ELR (cell line): ENCODE measurements around the gene TADA1.

Experiments used
- DNase-seq: peaks from one replicate; pipeline ENCODE4 v3.0.0-alpha.2; 2015; ENCODE audit warnings: low read depth

The TADA1 gene, protein sequence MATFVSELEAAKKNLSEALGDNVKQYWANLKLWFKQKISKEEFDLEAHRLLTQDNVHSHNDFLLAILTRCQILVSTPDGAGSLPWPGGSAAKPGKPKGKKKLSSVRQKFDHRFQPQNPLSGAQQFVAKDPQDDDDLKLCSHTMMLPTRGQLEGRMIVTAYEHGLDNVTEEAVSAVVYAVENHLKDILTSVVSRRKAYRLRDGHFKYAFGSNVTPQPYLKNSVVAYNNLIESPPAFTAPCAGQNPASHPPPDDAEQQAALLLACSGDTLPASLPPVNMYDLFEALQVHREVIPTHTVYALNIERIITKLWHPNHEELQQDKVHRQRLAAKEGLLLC

DNA sequence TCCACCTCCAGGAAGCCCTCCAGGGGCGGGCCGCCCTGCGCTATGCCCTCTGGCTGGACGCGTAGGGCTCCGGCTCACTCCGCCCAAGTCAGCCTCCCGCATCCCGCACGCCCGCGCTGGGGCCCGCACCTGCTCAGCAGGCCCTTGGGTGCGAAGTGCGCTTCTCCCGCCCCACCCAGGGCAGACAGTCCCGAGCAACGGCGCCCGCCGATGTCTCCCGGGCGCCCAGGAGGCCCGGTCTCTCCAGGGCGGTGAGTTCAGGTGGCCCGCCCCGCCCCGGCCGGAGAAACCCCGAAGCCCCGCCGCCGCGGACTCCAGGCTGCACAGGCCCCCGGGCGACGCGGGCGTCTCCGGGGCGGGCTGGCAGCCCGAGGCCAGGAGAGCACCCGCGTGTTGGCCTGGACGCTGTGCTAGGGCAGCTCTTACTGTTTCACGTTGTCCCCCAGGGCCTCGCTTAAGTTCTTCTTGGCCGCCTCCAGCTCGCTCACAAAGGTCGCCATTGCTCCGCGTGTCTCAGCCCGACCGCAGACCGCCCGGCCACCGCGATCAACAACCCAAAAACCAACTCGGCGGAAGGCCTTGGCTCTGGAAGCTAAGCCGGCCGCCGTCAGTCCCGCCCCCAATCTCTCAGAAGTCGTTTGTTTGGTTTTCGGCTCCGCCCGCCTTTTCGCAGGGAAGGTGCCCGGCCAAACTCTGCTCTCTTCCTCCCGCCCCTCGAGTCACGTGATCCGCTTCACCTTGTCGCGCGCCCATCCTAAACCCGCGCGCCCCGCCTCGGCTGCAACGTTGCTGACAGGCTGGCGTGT lies at the start of gene TADA1:
Gene TADA1 (minus strand): TSS at position 531 of the 806 bp plus-strand sequence. CDS start 31 bp downstream, at position 500.
- DNase-seq = peak; percentile 98

DNA sequence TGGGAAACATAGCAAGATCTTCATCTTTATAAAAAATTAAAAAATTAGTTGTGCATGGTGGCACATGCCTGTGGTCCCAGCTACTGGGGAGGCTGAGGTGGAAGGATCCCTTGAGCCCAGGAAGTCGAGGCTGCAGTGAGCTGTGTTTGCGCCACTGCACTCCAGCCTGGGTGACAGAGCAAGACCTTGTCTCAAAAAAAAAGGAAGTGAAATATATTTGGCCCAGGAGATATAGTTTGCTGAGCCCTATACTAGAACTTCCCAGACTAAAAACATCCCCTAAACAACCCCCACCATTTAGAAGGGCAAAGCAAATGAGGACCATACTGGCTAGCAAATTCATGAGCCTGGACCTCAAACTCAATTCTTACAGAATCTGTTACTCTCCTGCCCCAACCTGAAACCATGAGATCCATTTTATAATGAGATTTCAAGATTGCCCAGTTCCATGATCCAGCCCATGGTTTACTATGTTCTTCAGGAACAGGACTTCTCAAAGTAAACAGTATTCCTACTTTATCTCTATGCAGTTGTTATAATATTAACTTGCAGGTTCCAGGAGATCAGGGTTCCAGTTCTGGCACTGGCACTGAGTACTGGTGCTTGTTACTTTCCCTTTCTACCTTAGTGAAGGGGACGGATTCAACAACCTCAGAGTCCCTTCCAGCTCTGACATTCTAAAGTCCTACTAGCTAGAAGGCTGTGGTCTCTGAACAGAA lies 48.9 kb upstream of the TADA1 start:
- no peak for DNase-seq

DNA sequence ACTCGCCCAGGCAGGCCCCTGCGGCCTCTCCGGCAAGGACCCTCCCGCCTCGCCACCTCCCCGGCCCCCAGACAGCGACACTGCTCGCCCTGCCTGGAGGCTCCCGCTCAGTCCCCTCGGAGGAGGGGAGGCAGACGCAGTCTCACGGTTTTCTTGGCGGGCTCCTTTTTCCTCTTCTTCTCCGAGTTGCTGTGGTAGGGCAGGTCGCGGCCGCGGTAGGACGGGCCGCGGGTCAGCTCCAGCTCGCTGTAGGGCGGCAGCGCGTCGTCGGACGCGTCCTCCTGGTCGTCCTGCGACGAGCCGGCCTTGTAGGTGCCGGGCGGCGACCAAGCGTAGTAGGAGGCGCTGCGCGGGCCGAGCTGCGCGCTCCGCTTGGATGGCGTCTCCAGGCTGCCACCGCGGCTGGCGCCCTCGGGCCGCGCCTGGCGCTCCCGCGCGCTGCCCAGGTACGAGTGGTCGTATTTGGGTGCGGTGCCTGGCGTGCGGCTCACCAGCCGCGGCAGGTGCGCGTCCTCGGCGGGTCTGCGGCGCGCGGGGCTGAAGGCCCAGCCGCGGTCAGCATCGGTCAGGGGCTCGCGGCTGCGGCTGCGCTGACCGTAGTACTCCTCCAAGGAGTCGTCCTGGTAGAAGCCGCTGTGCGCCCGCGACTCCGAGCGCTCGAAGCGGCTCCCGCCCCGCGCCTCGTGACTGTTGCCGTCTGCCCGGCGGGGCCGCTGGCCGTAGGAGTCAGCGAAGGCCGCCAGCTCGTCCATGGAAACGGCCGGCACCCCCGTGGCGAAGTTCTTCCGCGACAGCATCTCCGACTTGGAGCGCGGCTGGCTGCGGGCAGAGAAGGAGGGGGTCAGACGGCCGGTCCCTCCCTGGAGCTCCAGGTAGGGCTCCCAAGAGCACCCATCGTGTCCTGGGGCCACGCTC lies 44.8 kb upstream of the TADA1 start:
- no peak for DNase-seq

DNA sequence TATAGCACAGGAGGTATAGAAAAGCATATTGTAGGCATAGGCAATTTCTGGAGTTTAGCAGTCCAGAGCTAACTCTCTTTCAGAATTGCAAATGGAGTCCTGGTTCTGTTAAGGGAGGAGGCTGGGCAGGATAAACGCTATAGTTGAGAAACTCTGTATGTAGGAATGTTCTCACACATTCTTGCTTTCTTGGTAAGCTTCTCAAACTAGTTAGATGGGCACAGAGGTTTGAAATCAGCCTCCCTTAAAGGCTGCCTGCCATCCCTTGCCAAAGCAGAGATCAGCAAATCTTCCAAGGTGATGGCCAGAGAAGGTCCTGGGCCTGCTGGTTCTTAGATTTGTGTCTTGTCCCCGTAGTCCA lies 42.9 kb upstream of the TADA1 start:
- DNase-seq = no peak

DNA sequence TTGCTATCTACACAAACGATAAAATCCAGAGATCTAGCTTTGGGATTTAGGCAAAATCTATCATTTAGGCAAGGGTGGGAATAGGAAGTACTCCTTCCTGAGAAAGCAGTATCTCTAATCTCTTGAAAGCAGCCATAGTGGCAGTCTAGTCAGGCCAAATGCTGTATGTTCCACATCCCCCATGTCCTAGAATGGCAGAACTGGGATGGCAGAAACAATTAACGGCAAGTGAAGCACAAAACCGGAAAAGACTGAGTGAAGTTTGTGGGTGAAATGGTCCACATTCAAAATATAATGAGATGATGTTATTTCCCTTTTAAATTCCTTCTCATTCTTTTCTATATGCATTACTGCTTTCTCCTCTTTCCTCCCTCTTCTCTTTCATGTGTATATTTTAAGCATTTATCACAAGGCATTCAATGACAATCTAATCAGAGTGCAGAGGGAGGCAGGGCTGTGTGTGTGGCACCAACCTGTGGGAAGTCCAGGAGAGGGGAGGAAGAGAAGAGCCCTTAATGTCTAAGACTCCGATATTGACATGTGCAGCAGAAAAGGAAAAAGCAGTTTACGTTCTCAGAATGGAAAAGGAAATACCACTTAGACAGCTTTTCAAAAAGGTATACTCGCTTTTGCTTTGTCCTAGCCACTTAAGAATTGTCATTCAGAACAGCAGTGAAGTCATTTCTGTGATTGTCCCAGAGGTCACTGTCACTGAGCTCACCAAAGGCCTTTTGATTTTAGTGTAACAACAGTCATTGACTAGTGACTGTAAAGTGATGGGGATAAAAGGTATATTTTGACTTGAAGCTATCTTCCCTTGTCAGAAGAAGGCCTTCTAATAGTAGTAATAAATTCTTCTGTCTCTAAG lies 42.3 kb upstream of the TADA1 start:
- no peak for DNase-seq

DNA sequence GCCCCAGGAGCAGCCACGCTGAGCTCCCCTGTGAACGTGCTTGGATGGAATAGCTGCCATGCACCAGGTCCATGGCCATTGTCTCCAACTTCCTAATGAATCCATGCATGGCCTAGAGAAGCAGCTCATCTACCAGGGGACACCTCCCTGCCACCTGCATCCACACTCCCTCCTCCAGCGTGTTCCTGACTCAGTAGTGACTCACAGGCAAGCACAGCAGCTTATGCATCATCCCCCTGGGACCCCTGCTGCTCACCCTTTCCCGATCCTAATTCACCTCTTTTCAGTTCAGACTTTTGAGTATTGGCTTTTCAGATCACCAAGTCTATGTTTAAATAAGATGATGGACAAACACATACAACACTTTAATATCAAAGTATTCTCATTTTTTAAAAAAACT lies 39.9 kb upstream of the TADA1 start:
- DNase-seq = peak; percentile 71

DNA sequence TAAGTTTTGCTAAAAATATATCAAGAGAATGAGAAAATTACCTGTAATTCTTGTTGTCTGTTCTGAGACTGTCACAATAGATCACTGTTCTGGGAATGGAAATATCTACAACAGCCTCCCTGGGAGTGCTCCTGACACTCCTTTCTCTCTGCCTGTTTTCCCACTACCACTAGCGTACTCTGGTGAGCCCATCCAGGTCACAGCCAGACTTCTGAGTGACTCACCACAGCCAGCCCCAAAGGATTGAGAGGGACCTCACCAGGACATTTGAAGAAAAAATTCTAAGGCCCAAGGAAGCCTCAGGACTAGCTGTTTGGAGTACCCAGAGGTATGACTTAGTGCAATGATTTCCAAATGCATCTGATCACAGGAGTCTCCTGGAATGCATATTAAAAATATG lies 39.0 kb upstream of the TADA1 start:
- DNase-seq = no peak

DNA sequence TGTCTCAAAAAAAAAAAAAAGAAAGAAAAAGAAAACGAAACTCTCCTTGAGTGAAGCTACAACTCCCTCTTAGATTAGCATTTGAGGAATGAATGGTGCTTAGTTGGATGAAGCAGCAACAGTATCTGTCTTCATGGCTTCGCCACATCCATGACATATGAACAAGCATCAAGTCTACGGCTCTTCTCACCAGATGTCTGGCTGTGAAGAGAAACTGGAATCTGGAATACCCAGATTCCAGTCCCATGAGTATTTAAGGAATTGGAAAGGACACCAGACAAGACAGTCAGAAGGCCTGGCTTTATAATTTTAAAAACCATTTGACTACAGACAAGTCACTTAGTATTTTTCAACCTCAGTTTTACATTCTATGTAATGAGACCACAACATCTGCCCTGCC lies 38.0 kb upstream of the TADA1 start:
- DNase-seq = no peak

DNA sequence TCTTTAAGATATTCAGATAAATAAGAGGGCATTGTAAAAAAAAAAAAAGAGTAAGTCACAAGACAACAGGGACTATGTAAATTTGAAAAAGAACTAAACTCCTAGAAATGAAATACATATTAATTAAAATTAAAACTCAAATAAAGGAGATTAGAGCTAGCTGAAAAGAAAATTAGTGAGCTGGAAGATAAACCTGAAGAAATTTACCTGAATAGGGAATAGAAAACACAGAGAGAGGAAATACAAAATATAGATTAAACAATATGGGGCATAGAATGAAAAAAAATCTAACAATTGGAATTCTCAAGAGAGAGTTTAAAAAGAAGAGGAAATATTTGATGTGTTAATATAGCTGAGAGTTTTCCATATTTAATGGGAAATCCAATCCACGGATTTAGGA lies 35.6 kb upstream of the TADA1 start:
- DNase-seq = no peak

DNA sequence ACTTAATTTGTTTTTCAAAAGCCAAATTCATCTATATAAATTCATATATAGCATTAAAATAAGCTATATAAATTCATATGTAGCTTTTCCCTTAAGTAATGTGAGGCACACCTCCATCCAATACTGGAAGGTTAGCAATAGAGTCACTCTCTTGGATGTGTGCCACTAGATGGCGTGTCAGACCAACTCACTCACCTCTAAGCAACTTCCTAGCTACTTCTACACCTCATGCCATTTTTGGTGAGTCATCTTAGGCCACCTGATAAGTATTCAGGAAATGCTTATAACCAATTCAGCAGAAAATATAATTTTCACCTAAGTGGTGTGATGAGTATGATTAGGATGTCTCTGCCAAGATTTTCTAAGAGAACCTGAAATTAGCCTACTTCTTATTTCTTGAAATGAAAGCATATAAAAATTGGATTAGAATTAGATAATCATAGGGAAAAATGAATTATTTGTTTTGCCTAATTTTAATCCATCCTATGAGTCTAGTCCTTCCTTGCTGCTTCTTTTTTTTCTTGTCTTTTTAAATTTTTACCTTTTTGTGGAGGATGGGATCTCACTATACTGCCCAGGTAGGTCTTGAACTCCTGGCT lies 34.4 kb upstream of the TADA1 start:
- DNase-seq = peak; percentile 89

DNA sequence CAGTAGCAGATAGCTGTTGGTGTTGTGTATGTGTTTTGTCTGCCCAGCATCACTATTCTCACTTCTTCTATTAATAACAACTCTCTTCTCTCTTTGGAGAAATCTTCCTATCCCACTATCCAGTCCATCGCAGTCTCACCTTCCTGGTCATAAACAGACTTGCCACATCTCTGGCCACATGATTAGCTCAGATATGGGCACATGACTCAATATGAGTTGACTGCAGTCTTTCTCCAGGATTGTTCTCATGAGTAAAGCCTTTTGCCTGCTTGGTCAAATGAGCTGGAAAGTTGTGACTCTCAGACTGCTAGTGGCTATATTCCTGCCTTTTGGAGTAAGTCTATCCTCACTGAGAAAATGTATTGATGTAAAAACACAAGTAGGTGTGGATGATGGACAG lies 32.9 kb upstream of the TADA1 start:
- DNase-seq = peak; percentile 41

DNA sequence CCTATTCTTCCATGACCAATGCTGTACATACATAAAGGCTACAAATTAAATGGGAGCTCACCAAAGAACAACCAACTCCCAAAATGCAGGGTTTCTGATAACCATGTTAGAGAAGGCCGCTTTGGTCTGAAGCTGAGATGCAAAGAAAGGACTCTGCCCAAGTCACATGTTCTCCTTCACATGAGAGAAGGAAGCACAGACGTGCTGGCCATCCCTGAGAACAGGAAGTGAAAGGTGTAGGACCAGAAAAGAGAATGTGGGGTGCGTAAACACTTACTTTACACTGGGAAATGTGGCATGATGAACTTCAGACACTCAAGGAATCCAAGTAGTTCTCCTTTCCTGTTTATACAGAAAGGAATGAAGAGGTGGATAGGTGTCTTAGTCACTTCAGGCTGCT lies 31.7 kb upstream of the TADA1 start:
- DNase-seq = no peak

DNA sequence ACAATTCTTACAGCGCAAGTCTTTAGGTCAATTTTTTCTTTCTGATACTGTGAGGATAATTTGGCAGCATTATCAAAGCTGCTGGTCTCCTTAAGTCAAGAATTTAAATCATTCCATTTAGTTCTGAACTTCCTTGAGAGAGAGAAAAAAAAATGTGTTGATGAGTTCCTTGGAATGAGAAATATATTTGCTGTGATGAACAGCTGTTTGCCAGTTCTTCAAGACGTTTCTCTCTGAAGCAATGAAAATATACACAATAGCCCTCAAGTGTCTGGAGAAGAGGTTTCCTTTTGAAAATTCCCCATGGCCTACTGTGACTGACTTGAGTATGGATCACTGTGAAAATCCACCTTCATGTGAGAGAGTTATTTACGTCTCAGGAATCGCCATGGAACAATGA lies 31.0 kb upstream of the TADA1 start:
- DNase-seq = no peak

DNA sequence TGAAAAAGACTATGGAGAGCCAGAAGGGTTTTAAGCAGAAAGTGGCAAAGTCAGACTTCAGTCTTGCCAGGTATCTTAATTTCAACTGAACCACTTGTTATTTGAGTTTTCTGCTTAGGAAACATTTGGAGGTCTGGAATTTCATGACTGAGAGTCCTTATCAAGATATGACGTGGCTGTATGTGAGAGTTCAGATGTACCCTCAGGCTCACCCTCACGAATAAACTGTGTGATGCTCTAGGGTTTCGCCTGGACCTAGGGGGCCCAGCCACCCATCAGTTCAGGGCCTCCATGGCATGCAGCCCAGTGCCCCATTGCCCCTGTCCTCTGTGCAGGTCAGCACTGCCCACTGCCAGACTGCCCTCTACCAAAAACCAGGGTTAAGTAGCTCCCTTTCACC lies 30.6 kb upstream of the TADA1 start:
- peak; percentile 11 for DNase-seq

DNA sequence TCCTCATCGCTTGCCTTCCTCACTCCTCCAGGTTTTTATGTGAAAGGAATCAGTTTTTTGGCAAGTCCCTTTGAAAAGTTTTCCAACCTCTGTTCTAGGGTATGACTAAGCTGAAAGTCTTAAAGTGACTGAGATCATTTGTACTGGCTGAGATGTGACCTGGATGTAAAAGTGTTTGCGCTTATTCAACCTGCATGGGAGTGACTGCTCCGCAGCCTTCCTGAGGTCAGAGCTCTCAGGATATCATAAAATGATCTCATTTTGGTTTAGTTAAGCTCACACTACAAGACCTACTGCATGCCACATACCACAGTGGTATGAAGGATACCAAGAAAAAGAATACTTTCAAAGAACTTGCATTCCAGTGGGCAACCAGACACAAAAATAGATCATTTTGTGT lies 29.8 kb upstream of the TADA1 start:
- DNase-seq = peak; percentile 55

DNA sequence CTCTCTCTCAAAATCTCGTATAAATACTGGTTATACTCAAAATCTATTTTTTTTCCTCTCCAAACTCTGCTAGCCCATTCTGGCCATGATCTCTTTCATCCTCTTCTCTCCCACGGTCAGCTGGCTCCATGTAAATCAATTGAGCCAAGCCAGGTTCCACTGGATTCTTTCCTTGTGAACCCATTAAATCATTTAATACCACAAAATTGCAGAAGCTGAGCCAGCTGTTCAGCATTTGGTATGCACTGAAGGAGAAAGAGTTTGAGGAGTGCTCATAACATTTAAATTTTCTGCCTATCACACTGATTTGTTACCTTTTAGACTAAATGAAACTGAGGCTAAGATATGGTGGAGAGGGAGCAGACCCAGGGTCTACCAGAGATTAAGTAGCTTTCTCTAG lies 29.1 kb upstream of the TADA1 start:
- no peak for DNase-seq

DNA sequence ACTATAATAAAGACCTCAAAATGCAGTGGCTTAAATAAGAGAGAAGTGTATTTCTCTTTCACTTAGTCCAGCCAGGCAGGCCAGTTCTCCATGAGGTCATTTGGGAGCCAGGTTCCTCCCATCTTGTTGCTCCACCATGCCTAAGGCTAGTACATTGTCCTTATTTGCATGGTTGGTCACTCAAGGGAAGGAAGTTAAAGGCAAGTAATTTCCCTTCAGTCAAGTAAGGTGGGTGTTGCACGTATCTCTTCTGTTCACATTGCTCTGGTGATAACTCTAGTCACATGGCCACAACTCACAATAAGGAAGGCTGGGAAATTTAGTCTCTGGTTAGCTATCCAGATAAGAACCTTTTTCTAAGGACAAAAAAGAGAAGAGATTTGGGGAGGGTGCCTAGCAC lies 27.2 kb upstream of the TADA1 start:
- DNase-seq = no peak

DNA sequence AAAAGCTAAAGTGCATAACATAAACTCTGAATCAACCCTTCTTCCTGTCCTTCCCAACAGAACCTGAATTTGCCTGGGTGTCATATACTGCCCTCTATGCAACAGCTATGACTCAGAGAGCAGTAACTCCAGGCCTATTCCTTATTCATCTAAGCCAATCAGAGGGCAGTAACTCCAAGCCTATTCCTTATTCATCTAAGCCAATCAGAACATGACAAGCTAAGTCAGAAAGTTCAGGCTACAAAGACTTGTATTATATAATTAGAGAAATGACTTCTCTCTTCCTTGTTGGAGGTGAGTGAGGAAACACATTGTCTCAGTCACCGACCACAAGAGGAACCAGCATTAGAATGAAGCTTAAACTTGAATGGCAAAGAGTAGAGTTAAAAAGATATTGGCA lies 26.2 kb upstream of the TADA1 start:
- DNase-seq = peak; percentile 68

DNA sequence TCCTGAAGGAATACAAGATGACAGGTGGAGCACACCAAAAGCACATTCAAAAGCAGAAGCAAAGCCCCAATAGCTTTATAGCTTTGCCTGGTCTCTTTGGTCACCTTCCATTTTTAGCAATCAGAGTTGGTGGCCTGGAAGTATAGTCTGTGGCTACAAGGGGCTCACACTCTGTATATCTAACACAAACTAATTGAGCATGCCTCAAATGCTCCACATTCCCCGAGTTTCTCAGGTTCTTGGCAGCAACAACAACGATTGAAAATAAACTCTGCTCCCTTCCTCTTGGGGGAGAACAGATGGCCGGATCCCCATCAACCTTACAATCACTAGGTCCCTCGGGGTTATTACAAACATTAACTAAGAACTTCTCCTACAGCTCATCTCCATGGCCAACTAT lies 24.9 kb upstream of the TADA1 start:
- no peak for DNase-seq

DNA sequence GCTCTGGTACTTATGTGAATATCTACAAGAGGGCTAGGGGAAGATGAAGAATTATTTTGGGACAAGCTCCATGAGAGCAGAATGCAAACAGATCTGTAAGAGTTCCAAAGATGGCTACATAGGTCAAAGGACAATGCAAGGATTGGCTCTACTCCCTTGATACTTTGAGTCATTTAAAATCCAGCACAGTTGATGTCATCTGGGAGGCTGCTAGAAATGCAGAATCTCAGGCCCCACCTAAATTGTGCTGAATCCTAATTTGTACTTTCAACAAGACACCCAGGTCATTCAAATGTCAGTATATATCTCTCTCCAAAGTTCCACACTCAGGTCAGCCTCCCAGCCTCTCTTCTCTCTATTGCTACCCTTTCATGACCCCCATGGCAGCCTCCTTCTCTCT lies 23.7 kb upstream of the TADA1 start:
- no peak for DNase-seq

DNA sequence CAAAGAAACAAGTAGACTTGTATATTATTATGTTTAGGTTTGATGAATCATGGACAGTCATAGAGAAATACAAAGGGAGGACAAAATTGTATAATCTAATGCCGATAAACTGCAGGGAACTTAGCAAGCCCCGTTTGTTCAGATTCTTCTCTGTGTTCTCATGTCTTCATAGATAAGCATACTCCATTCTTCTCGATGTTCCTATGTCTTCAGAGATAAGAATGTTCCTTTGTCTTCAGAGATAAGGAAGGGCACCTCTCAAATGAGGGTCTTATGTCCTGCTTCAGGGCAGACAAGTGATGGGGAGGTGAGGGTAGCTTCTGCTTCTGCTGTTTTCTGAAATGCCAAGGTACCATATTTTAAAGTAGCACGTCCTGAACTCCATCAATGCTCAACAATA lies 19.7 kb upstream of the TADA1 start:
- no peak for DNase-seq
